Testis (tissue), 2 donors: ENCODE measurements around the gene ANGPT4.

ENCODE experiments used
- CTCF ChIP-seq, 3 experiments: fragments of 450-650 bp in 2 of 3; fragments of 200-600 bp in 1 of 3; sonication (generic) in 1 of 3; IDR thresholded peaks; one replicate each; pipeline ENCODE4 v1.5.1; 2016 to 2019; ENCODE audit warnings: antibody characterized with exemption in 3 of 3, mild to moderate bottlenecking in 2 of 3, moderate library complexity in 1 of 3
- POLR2A ChIP-seq: fragments of 450-650 bp; IDR thresholded peaks from one replicate; pipeline ENCODE4 v1.6.1; 2017; ENCODE audit warnings: antibody characterized with exemption, mild to moderate bottlenecking, moderate library complexity

GRCh38 chr20:878511-879307 is 37.4 kb downstream of the ANGPT4 start:
- TF ChIP-seq CTCF (IDR thresholded peaks at IDR 0.05), result no peak
- no peak for TF ChIP-seq POLR2A
